ENCODE results near the gene SKA3.

Gene SKA3

GRCh38 chr13:21117104-21117809 is 59.1 kb downstream of the SKA3 start:
- in situ Hi-C loops (cut with MboI; ENCODE audit: low sequenced_read_pairs), result no loop called here

- in situ Hi-C loops (cut with MboI; ENCODE audit: low sequenced_read_pairs), result no loop called here
Observed at GRCh38 chr13:21116141-21116540, 60.2 kb downstream of the SKA3 start.

- in situ Hi-C loops (cut with MboI; ENCODE audit: low sequenced_read_pairs), result no loop called here
Observed at GRCh38 chr13:21115231-21115630, 61.1 kb downstream of the SKA3 start.

GRCh38 chr13:21111546-21111945 is 64.8 kb downstream of the SKA3 start:
- in situ Hi-C loops (cut with MboI; ENCODE audit: low sequenced_read_pairs), result no loop called here

GRCh38 chr13:21109168-21109567 is 67.2 kb downstream of the SKA3 start:
- in situ Hi-C loops (cut with MboI; ENCODE audit: low sequenced_read_pairs), result no loop called here

GRCh38 chr13:21106089-21106488 is 70.3 kb downstream of the SKA3 start:
- in situ Hi-C loops (cut with MboI; ENCODE audit: low sequenced_read_pairs), result no loop called here

GRCh38 chr13:21104199-21105019 is 71.9 kb downstream of the SKA3 start:
- in situ Hi-C loops (cut with MboI; ENCODE audit: low sequenced_read_pairs), result no loop called here
